ENCODE data around the gene PGPEP1.
A peak's percentile ranks its signal among the peaks of the same experiment; 100 is the strongest.
"Not testable (repeated sequence)": the region's sequence is repeated elsewhere in the genome, so short reads cannot be mapped to it uniquely, and the experiment has no call there.

Gene PGPEP1

GRCh38 chr19:18402455-18403248 is 62.3 kb downstream of the PGPEP1 start:
- H2BK5ac ChIP-seq (ENCODE audit: low read depth, low read length, poor library complexity); H3K23ac ChIP-seq (ENCODE audit: low read length); DNase-seq; H3K4ac ChIP-seq (ENCODE audit: low read depth, low read length); H2BK12ac ChIP-seq (ENCODE audit: low read length); H4K91ac ChIP-seq (ENCODE audit: low read depth, low read length); H3K9ac ChIP-seq (ENCODE audit: low read length); H4K12ac ChIP-seq (ENCODE audit: low read depth, low read length); H3K27ac ChIP-seq (ENCODE audit: low read depth, low read length); H3K4me2 ChIP-seq (ENCODE audit: low read length); H2BK120ac ChIP-seq (ENCODE audit: insufficient read depth, low read length, poor library complexity); H3K14ac ChIP-seq (ENCODE audit: low read length); H3K4me1 ChIP-seq (ENCODE audit: control insufficient read depth in 1 of 2, insufficient read depth in 2 of 2, low read length in 2 of 2); H3K79me1 ChIP-seq (ENCODE audit: low read length); H3K79me2 ChIP-seq (ENCODE audit: control insufficient read depth, insufficient read depth, low read length, poor library complexity); H3K27me3 ChIP-seq (ENCODE audit: insufficient read depth, low read length); H3K18ac ChIP-seq (ENCODE audit: low read length); H3K36me3 ChIP-seq (ENCODE audit: control insufficient read depth in 1 of 2, insufficient read depth in 2 of 2, low read length in 2 of 2); H4K8ac ChIP-seq (ENCODE audit: low read depth, low read length); H2AFZ ChIP-seq (ENCODE audit: insufficient read depth, low read length, poor library complexity); H2AK5ac ChIP-seq (ENCODE audit: low read length); H3K9me3 ChIP-seq (ENCODE audit: insufficient read depth, low read depth, low read length); H3K4me3 ChIP-seq (ENCODE audit: low read depth, low read length): not testable (repeated sequence)
- no CpG with 5 or more reads among the region's 18 CpGs for WGBS (ENCODE audit: extremely low coverage, insufficient coverage, insufficient read length)

GRCh38 chr19:18405754-18406153 is 65.4 kb downstream of the PGPEP1 start:
- not testable (repeated sequence) for H3K27ac ChIP-seq (ENCODE audit: low read depth, low read length); H3K4me1 ChIP-seq (ENCODE audit: control insufficient read depth in 1 of 2, insufficient read depth in 2 of 2, low read length in 2 of 2); H3K23ac ChIP-seq (ENCODE audit: low read length); H3K79me2 ChIP-seq (ENCODE audit: control insufficient read depth, insufficient read depth, low read length, poor library complexity); H3K4ac ChIP-seq (ENCODE audit: low read depth, low read length); H2AK5ac ChIP-seq (ENCODE audit: low read length); H4K12ac ChIP-seq (ENCODE audit: low read depth, low read length); H2BK120ac ChIP-seq (ENCODE audit: insufficient read depth, low read length, poor library complexity); H2AFZ ChIP-seq (ENCODE audit: insufficient read depth, low read length, poor library complexity); H3K79me1 ChIP-seq (ENCODE audit: low read length); H3K18ac ChIP-seq (ENCODE audit: low read length); H3K9ac ChIP-seq (ENCODE audit: low read length); H4K91ac ChIP-seq (ENCODE audit: low read depth, low read length); H3K9me3 ChIP-seq (ENCODE audit: insufficient read depth, low read depth, low read length); H2BK12ac ChIP-seq (ENCODE audit: low read length); H3K4me3 ChIP-seq (ENCODE audit: low read depth, low read length); H2BK5ac ChIP-seq (ENCODE audit: low read depth, low read length, poor library complexity); DNase-seq; H4K8ac ChIP-seq (ENCODE audit: low read depth, low read length); H3K4me2 ChIP-seq (ENCODE audit: low read length); H3K27me3 ChIP-seq (ENCODE audit: insufficient read depth, low read length); H3K36me3 ChIP-seq (ENCODE audit: control insufficient read depth in 1 of 2, insufficient read depth in 2 of 2, low read length in 2 of 2); H3K14ac ChIP-seq (ENCODE audit: low read length)
- WGBS (ENCODE audit: extremely low coverage, insufficient coverage, insufficient read length), result no CpG with 5 or more reads among the region's 11 CpGs

GRCh38 chr19:18406749-18407148 is 66.4 kb downstream of the PGPEP1 start:
- Histone ChIP-seq H3K79me1 (ENCODE audit: low read length) (peaks cover 1% of the 10 kb centered on the region), H3K14ac (ENCODE audit: low read length) (no peak overlapping the region), H3K27me3 (ENCODE audit: insufficient read depth, low read length) (no peaks in the 10 kb centered on the region), H3K9ac (ENCODE audit: low read length) (no peak overlapping the region), H3K4me2 (ENCODE audit: low read length) (no peak overlapping the region), H3K18ac (ENCODE audit: low read length) (no peak overlapping the region), H4K8ac (ENCODE audit: low read depth, low read length) (no peak overlapping the region), H3K4me3 (ENCODE audit: low read depth, low read length) (no peak overlapping the region), H3K9me3 (ENCODE audit: insufficient read depth, low read depth, low read length) (no peaks in the 10 kb centered on the region), H2AFZ (ENCODE audit: insufficient read depth, low read length, poor library complexity) (no peak overlapping the region), H3K36me3 (ENCODE audit: control insufficient read depth in 1 of 2, insufficient read depth in 2 of 2, low read length in 2 of 2) (no peaks in the 10 kb centered on the region), H2BK5ac (ENCODE audit: low read depth, low read length, poor library complexity) (no peak overlapping the region), H2AK5ac (ENCODE audit: low read length) (peak overlapping the region; percentile 22), H2BK120ac (ENCODE audit: insufficient read depth, low read length, poor library complexity) (no peak overlapping the region), H3K27ac (ENCODE audit: low read depth, low read length) (no peak overlapping the region), H2BK12ac (ENCODE audit: low read length) (no peak overlapping the region), H3K4me1 (ENCODE audit: control insufficient read depth in 1 of 2, insufficient read depth in 2 of 2, low read length in 2 of 2) (no peaks in the 10 kb centered on the region), H4K12ac (ENCODE audit: low read depth, low read length) (no peak overlapping the region), H3K4ac (ENCODE audit: low read depth, low read length) (no peak overlapping the region), H3K79me2 (ENCODE audit: control insufficient read depth, insufficient read depth, low read length, poor library complexity) (no peaks in the 10 kb centered on the region), H4K91ac (ENCODE audit: low read depth, low read length) (no peak overlapping the region), H3K23ac (ENCODE audit: low read length) (no peak overlapping the region)
- no peak for DNase-seq
- no CpG with 5 or more reads among the region's 9 CpGs for WGBS (ENCODE audit: extremely low coverage, insufficient coverage, insufficient read length)

GRCh38 chr19:18408053-18408476 is 67.7 kb downstream of the PGPEP1 start:
- H3K14ac ChIP-seq (ENCODE audit: low read length), result peak overlapping the region; percentile 5
- H3K4me2 ChIP-seq (ENCODE audit: low read length), result no peak overlapping the region
- no peaks in the 10 kb centered on the region for H3K9me3 ChIP-seq (ENCODE audit: insufficient read depth, low read depth, low read length)
- H3K79me2 ChIP-seq (ENCODE audit: control insufficient read depth, insufficient read depth, low read length, poor library complexity), result no peaks in the 10 kb centered on the region
- H3K9ac ChIP-seq (ENCODE audit: low read length), result no peak overlapping the region
- no peaks in the 10 kb centered on the region for H3K4me1 ChIP-seq (ENCODE audit: control insufficient read depth in 1 of 2, insufficient read depth in 2 of 2, low read length in 2 of 2)
- peak overlapping the region; percentile 82 for H2BK12ac ChIP-seq (ENCODE audit: low read length)
- H3K36me3 ChIP-seq (ENCODE audit: control insufficient read depth in 1 of 2, insufficient read depth in 2 of 2, low read length in 2 of 2), result no peaks in the 10 kb centered on the region
- H3K18ac ChIP-seq (ENCODE audit: low read length), result no peak overlapping the region
- WGBS (ENCODE audit: extremely low coverage, insufficient coverage, insufficient read length), result no CpG with 5 or more reads among the region's 10 CpGs
- no peak overlapping the region for H3K4ac ChIP-seq (ENCODE audit: low read depth, low read length)
- H3K79me1 ChIP-seq (ENCODE audit: low read length), result peaks cover 1% of the 10 kb centered on the region
- H2AFZ ChIP-seq (ENCODE audit: insufficient read depth, low read length, poor library complexity), result no peak overlapping the region
- H3K27me3 ChIP-seq (ENCODE audit: insufficient read depth, low read length), result no peaks in the 10 kb centered on the region
- peak overlapping the region; percentile 56 for H4K8ac ChIP-seq (ENCODE audit: low read depth, low read length)
- no peak overlapping the region for H4K91ac ChIP-seq (ENCODE audit: low read depth, low read length)
- peak; percentile 23 to 53 for DNase-seq
- H3K27ac ChIP-seq (ENCODE audit: low read depth, low read length), result no peak overlapping the region
- peak overlapping the region; percentile 93 for H2AK5ac ChIP-seq (ENCODE audit: low read length)
- no peak overlapping the region for H3K23ac ChIP-seq (ENCODE audit: low read length)
- H2BK120ac ChIP-seq (ENCODE audit: insufficient read depth, low read length, poor library complexity), result peak overlapping the region; percentile 31
- H3K4me3 ChIP-seq (ENCODE audit: low read depth, low read length), result no peak overlapping the region
- H2BK5ac ChIP-seq (ENCODE audit: low read depth, low read length, poor library complexity), result no peak overlapping the region
- no peak overlapping the region for H4K12ac ChIP-seq (ENCODE audit: low read depth, low read length)
